Colonic mucosa (tissue), 4 donors: Measurements from ENCODE around the gene GALR1. TPM values are rescaled to one million over a fixed set of nuclear protein-coding genes. Genes with fewer than 3 reads are reported as not detected.
A peak's percentile ranks its signal among the peaks of the same experiment; 100 is the strongest.

ENCODE experiments used
- DNase-seq: peaks from one replicate; pipeline ENCODE4 v3.0.0-alpha.2; 2020
- H3K27ac ChIP-seq: fragments of 200-600 bp; one replicate; pipeline ENCODE4 v1.8.0; 2021
- H3K27me3 ChIP-seq: fragments of 200-600 bp; one replicate; pipeline ENCODE4 v1.8.0; 2021
- H3K36me3 ChIP-seq: fragments of 200-600 bp; one replicate; pipeline ENCODE4 v1.8.0; 2021
- H3K4me1 ChIP-seq: fragments of 200-600 bp; one replicate; pipeline ENCODE4 v1.8.0; 2021; ENCODE audit warnings: mild to moderate bottlenecking
- H3K4me3 ChIP-seq: fragments of 200-600 bp; one replicate; pipeline ENCODE4 v1.8.0; 2021
- H3K9ac ChIP-seq, 2 donors: one replicate each; pipeline ENCODE4 v1.7.0; 2013; ENCODE audit warnings: control low read depth in 2 of 2, low read depth in 2 of 2, low read length in 2 of 2
- H3K9me3 ChIP-seq: fragments of 200-600 bp; one replicate; pipeline ENCODE4 v1.8.0; 2021
- intact Hi-C: fragments of 100-400 bp; cut with DNase I; formaldehyde crosslinking; loops from one replicate; pipeline ENCODE4 v1.14.1; 2022
- total RNA-seq, 2 donors: library from RNA; stranded (reverse); fragmentation: NEBNext Ultra II Directional in 1 of 2; extraction: Animal tissue kit (Norgen Biotek cat#: 25700) in 1 of 2; gene quantifications; one replicate each; pipeline ENCODE4 v1.2.1, GENCODE V29; 2021
- TF ChIP-seq, protein P1 (sequence below): fragments of 200-600 bp; IDR thresholded peaks from one replicate; pipeline ENCODE4 v1.8.0; 2022; ENCODE audit warnings: antibody characterized with exemption, mild to moderate bottlenecking
- donor health status: healthy.
- donor health status: DM: no; HTN: no; CAD: no.
- donor health status: DM: no; HTN: no; CAD: no.

GALR1 gene
- total RNA-seq, 2 donors from 2014 or later: 0.02 to 0.16 TPM

DNA sequence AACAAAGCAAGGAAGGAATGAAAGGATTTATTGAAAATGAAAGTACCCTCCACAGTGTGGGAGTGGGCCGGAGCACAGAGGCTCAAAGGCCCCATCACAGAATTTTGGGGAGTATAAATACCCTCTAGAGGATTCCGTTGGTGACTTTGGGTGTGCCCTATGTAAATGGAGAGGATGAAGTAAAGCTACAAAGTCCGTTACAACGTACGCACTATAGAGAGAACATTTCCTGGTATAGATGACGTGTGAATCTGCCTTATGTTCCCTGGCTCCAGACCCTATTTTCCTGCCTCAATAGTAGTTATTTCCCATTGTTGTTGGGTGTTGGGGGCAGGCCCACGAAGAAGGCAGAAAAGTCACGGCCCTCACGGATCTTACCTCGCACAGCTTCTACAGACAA lies 65.3 kb downstream of the GALR1 start:
- Histone ChIP-seq H3K4me3 (no peak overlapping the region), H3K4me1 (no peaks in the 10 kb centered on the region), H3K27ac (no peak overlapping the region), H3K9me3 (no peaks in the 10 kb centered on the region), H3K27me3 (no peaks in the 10 kb centered on the region), H3K36me3 (no peaks in the 10 kb centered on the region), H3K9ac (no peak overlapping the region)
- TF ChIP-seq, protein P1, sequence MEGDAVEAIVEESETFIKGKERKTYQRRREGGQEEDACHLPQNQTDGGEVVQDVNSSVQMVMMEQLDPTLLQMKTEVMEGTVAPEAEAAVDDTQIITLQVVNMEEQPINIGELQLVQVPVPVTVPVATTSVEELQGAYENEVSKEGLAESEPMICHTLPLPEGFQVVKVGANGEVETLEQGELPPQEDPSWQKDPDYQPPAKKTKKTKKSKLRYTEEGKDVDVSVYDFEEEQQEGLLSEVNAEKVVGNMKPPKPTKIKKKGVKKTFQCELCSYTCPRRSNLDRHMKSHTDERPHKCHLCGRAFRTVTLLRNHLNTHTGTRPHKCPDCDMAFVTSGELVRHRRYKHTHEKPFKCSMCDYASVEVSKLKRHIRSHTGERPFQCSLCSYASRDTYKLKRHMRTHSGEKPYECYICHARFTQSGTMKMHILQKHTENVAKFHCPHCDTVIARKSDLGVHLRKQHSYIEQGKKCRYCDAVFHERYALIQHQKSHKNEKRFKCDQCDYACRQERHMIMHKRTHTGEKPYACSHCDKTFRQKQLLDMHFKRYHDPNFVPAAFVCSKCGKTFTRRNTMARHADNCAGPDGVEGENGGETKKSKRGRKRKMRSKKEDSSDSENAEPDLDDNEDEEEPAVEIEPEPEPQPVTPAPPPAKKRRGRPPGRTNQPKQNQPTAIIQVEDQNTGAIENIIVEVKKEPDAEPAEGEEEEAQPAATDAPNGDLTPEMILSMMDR: no peak
- no peak for DNase-seq
- intact Hi-C loops: no loop called here

DNA sequence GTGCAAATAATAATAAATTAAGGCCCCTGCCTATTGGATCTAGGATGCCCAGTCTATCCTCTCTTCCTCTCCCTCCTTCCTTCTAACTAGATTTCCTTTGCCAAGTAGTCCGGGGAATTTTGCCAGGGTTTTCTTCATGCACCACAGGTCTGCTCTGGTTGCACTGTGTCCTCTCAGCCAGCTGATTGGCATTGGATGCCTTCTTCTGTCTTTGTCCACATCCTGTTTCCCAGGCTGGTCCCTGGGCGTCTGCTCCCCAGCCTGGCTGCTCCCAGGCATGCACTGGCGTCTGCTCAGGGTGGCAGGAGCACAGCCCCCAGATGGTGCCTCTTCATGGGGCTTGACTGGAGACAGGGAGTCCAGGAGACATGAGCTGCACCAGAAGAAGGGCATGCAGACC lies 66.4 kb downstream of the GALR1 start:
- H3K36me3 ChIP-seq: no peaks in the 10 kb centered on the region
- TF ChIP-seq, protein P1: no peak
- H3K27ac ChIP-seq: no peak overlapping the region
- H3K9me3 ChIP-seq: no peaks in the 10 kb centered on the region
- no peak for DNase-seq
- intact Hi-C loops: no loop called here
- H3K4me3 ChIP-seq: no peak overlapping the region
- H3K9ac ChIP-seq: no peak overlapping the region
- no peaks in the 10 kb centered on the region for H3K27me3 ChIP-seq
- no peaks in the 10 kb centered on the region for H3K4me1 ChIP-seq

DNA sequence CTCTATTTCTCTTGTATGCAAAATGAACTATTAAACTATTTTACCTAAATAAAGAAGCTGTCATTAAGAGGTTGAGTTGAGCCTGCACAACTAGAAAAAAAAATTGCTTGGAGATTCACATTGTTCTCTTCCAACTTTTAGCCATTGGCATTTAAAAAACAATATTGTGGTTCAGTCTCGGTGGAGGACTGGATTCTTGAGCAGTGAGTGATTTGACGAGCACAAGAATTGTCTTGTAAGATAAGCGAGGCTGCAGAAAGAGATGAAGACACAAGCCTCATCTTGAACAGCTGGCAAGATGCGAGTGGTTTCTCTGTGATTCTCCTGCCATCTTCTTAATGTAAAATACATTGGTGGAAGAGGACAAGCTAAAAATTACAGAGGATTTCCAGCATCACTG lies 67.0 kb downstream of the GALR1 start:
- Histone ChIP-seq H3K36me3 (no peaks in the 10 kb centered on the region), H3K4me3 (no peak overlapping the region), H3K27ac (no peak overlapping the region), H3K9ac (no peak overlapping the region), H3K27me3 (no peaks in the 10 kb centered on the region), H3K9me3 (no peaks in the 10 kb centered on the region), H3K4me1 (no peaks in the 10 kb centered on the region)
- TF ChIP-seq, protein P1: no peak
- no peak for DNase-seq
- intact Hi-C loops: no loop called here

DNA sequence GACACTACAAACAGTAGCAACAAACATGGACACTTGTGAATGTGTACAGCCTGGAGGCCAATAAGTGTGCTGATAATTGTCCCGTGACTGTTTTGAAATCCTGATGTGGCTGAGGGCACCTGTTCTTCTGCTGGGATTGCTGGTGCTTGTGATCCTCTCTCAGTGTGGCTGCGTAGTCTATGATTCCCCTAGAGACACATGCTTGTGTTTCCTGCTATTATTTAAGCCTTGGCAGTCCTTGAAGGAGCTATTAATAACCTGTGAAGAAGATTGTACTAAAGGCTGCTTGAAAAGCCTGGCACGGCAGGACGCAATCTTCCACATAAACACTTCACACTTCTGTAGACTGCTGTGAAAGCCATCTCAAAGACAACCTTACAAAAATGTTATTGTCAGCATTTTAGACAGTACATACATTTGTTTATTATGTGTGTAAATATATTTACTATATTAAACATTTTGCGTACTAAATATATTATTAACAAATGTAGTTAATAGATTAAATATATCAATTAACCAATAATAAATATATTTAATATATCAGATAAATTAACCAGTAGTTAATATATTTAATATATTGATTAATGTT lies 71.4 kb downstream of the GALR1 start:
- intact Hi-C loops: no loop called here
- H3K27ac ChIP-seq: no peak overlapping the region
- no peaks in the 10 kb centered on the region for H3K9me3 ChIP-seq
- no peak overlapping the region for H3K9ac ChIP-seq
- no peak overlapping the region for H3K4me3 ChIP-seq
- H3K4me1 ChIP-seq: no peaks in the 10 kb centered on the region
- H3K27me3 ChIP-seq: no peaks in the 10 kb centered on the region
- H3K36me3 ChIP-seq: no peaks in the 10 kb centered on the region
- DNase-seq: no peak
- TF ChIP-seq, protein P1: no peak

DNA sequence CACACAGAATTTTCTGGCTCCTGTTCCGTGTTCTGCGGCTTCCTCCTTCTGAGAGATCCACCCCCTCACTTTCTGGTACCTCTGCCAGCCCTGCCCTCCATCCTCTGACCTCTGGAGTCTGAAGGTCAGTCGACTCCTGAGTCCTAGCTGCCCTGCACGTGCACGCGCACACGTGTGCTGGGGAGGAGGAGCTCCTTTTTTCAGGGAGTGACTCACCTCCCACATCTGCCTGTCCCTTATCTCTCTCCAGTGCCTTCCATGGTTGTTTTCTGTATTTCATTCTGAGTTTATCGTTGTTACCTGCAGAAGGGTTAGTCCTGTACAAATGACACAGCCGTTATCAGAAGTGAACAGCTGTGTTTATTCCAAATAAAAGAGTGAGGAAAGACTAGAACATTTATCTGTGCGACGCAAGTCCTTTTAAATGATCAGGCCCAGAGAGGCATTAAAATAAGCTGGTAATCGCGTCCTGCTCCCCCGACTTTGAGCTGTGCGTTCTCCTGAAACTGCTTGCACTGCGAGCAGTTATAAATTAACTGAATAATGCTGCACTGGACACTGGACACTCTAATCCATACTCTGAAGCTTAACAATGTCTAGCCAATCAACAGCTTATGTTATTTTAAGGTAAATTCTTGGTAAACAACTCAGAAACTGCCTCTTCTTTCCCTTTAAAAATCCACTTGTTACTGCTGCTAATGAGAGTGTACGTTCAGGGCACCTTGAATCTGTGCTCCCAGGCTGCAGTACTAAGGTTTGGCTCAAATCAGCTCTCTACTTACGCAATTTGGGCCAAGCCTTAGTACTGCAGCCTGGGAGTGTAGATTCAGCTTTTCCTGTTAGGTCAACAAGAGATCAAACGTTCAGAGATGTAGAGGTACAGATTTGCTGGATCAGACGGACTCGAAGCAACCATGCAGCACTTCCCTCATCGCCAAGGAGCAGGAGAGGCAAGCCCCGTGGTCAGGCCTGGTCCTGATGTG lies 72.5 kb downstream of the GALR1 start:
- Histone ChIP-seq H3K36me3 (no peaks in the 10 kb centered on the region), H3K4me3 (no peak overlapping the region), H3K9me3 (no peaks in the 10 kb centered on the region), H3K9ac (no peak overlapping the region), H3K27me3 (no peaks in the 10 kb centered on the region), H3K27ac (no peak overlapping the region), H3K4me1 (no peaks in the 10 kb centered on the region)
- intact Hi-C loops: no loop called here
- DNase-seq: peak; percentile 62
- TF ChIP-seq, protein P1: no peak
